ENCODE results near the gene ASF1B.

The ASF1B gene

DNA sequence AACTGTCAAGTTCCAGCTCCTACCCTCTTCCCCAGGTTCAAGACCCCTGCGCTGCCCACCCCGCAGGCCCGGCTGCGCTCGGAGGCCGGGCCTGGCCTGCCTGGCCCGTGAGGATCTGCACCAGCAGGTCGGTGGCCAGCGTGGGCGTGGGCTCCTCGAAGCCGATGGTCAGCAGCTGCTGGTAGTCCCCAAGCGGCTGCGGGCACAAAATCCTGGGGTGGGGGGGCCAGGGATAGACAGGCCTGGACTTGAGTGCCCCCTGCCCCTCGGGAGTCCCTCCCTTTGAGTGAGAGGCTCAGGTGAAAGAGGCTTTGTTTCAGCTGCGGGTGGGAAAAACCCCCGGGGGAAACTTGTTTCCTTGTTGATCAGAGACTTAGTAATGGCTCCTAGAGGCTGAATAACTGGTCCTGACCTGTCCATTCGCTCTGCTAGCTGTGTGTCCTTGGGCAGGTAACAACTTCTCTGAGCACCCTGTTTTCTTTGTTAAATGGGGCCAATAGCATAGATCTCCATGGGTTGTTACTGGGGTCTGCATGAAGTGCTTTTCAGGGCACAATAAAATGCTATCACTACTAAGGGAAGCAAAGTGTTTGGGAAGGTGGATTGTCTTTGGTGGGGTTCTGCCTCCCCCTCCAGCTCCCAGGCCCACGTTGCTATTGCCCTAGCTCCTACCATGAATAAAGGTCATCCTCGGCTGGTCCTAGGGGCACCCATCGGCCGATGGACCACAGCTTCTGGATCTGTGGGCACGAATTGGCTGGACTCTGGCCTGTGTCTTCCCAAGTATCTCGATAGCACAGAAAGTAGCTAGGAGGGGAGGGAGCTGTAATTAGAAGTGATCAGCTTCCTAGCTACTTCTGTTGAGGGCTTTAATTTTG is 54.4 kb downstream of the ASF1B start:
- no peak for DNase-seq

GRCh38 chr19:14080887-14081796 is 55.2 kb downstream of the ASF1B start:
- peak; percentile 98 for DNase-seq

DNA sequence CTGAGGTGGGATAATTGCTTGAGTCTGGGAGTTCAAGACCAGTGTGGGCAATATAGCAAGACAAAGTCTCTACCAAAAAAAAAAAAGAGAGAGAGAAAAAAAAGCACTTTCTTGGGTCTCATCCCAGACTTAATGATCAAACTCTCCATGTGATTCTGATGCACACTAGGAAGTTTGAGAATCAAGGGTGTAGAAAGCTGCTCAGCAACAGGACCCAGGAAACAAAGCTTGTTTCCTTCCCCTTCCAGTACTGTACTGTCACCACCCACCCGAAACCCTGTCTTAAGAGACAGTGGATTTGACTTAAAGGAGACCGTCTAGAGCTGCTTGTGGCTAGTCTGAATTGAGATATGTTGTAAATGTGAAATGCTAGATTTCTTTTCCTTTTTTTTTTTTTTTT is 58.0 kb downstream of the ASF1B start:
- no peak for DNase-seq

- DNase-seq, result no peak
Observed at GRCh38 chr19:14073925-14074838, 62.2 kb downstream of the ASF1B start.

DNA sequence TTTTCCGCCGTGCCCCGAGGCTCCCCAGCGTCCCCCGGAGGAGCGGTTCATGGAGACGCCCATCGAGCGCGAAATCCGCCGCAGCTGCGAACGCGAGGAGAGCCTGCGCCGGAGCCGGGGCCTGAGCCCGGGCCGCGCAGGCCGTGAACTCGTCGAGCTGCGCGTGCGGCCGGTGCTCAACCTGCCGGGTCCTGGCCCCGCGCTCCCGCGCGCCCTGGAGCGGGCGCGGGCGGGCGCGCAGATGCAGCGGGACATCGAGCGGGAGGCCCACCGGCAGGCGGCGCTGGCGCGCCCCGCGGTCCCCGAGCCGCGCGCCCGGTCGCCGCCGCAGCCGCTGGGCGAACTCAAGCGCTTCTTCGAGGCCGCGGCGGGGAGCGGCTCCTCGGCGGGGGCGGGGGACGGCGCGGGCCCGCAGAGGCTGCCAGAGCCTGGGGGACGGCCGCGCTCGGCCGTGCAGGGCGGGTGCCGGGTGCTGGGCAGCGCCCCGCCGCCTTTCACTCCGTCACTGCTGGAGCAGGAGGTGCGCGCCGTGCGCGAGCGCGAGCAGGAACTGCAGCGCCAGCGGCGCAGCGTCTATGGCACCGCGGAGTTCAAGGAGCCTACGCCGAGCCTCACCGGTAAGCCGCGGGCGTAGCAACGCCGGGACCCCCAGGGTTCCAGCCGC is 63.0 kb downstream of the ASF1B start:
- peak; percentile 67 for DNase-seq

- DNase-seq, result no peak
Observed at GRCh38 chr19:14072535-14073260, 63.7 kb downstream of the ASF1B start, which contains the start of gene MISP3. Gene MISP3, plus strand, starts transcription at chr19:14072786. Its CDS starts 524 bp downstream, at chr19:14073310.

DNA sequence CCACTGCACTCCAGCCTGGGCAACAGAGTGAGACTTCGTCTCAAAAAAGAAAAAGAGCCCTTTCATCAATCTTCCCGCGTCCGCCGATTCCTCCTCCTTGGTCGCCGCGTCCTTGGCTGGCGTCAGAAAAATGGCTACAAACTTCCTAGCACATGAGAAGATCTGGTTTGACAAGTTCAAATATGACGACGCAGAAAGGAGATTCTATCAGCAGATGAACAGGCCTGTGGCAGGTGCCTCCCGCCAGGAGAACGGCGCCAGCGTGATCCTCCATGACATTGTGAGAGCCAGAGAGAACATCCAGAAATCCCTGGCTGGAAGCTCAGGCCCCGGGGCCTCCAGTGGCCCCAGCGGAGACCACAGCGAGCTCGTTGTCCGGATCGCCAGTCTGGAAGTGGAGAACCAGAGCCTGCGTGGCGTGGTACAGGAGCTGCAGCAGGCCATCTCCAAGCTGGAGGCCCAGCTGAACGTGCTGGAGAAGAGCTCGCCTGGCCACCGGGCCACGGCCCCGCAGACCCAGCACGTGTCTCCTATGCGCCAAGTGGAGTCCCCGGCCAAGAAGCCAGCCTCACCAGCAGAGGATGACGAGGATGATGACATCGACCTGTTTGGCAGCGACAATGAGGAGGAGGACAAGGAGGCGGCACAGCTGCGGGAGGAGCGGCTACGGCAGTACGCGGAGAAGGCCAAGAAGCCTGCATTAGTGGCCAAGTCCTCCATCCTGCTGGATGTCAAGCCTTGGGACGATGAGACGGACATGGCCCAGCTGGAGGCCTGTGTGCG is 65.9 kb downstream of the ASF1B start:
- DNase-seq, result no peak

Measured in NK-92 treated with Interleukin-12 subunit alpha and Interleukin-12 subunit beta, amount 100 ng/mL, for 24 hours (cell line).